Raji (cell line): ENCODE data around the gene MCM8.

ENCODE experiments used
- POLR2A ChIP-seq: IDR thresholded peaks from 2 replicates; pipeline ENCODE4 v1.6.1; 2011; ENCODE audit warnings: low read depth, low read length, control low read depth; ENCODE audit not compliant: insufficient read depth

The MCM8 gene

GRCh38 chr20:5950271-5951031, at the start of gene MCM8, which contains the start of gene TRMT6:
Gene MCM8, plus strand, starts transcription at chr20:5950652. Its CDS starts 1,364 bp downstream, at chr20:5952016.
Gene TRMT6, minus strand, starts transcription at chr20:5950533. Its CDS starts 128 bp downstream, at chr20:5950405.
- peak; percentile 79 for TF ChIP-seq POLR2A

GRCh38 chr20:5900908-5901307, 49.5 kb upstream of the MCM8 start:
- no peak for TF ChIP-seq POLR2A

GRCh38 chr20:5908981-5909380, 41.5 kb upstream of the MCM8 start:
- no peak for TF ChIP-seq POLR2A

- TF ChIP-seq POLR2A = no peak
These were observed 40.3 kb upstream of the MCM8 start for GRCh38 chr20:5910186-5910585.

GRCh38 chr20:5913166-5913565, 37.3 kb upstream of the MCM8 start:
- no peak for TF ChIP-seq POLR2A

GRCh38 chr20:5914859-5915258, 35.6 kb upstream of the MCM8 start:
- TF ChIP-seq POLR2A = no peak

GRCh38 chr20:5918856-5919625, 31.4 kb upstream of the MCM8 start:
- TF ChIP-seq POLR2A = no peak

- TF ChIP-seq POLR2A = no peak
These were observed 30.6 kb upstream of the MCM8 start for GRCh38 chr20:5919626-5920544.

- TF ChIP-seq POLR2A = no peak
These were observed 29.9 kb upstream of the MCM8 start for GRCh38 chr20:5920581-5920980.

- TF ChIP-seq POLR2A = no peak
These were observed 27.0 kb upstream of the MCM8 start for GRCh38 chr20:5923493-5923892.

GRCh38 chr20:5925551-5925950, 24.9 kb upstream of the MCM8 start:
- no peak for TF ChIP-seq POLR2A

- TF ChIP-seq POLR2A = no peak
These were observed 22.5 kb upstream of the MCM8 start for GRCh38 chr20:5927749-5928462.

- TF ChIP-seq POLR2A = no peak
These were observed 21.4 kb upstream of the MCM8 start for GRCh38 chr20:5928836-5929715.

GRCh38 chr20:5931411-5931810, 19.0 kb upstream of the MCM8 start:
- no peak for TF ChIP-seq POLR2A

GRCh38 chr20:5932796-5933195, 17.7 kb upstream of the MCM8 start:
- no peak for TF ChIP-seq POLR2A
